Measurements from ENCODE around the gene MRPL27.

The MRPL27 gene

DNA sequence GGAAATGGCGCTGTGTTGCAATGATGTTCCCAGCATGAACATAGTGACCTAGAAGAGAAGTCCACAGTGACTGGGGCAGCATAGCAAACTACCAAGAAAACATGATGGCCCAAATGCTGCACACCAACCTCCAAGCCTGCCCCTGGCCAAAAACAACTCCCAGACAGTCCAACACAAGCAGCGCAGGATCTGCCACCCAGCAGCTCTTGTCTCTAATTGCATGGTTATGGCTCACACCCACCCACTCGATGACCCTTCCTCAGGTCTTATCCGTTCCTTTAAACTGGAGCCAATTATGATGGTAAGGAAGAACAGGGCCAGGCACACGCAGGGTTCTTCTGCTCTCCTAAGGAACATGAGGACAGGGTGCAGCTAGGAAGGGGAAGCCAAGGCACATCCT is 2.9 kb downstream of the MRPL27 start:
- TF ChIP-seq GATA2 (IDR thresholded peaks at IDR 0.05; ENCODE audit: low read depth, low read length) (no peak), GATA3 (IDR thresholded peaks at IDR 0.05; ENCODE audit: low read depth, low read length) (no peak)

DNA sequence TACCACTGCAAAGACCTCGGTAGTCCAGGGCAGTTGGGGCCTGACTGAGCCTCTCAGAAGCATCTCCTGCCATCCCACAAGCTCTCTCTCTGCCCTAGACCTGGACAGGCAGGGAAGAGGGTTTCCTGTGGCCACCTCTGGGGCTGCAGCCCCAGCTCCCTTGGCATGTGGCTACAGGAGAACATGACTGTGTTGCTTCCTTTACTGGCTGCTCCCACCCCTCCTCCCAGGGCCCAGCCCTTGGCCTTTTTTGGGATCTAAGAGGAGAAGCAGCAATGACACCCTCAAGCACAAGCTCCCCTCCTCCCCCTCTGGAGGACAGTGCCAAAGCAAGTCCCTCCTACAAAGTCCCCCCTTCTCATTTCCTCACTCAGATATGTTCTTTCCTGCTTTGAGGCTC is 5.6 kb downstream of the MRPL27 start:
- TF ChIP-seq GATA2 (IDR thresholded peaks at IDR 0.05; ENCODE audit: low read depth, low read length) (no peak), GATA3 (IDR thresholded peaks at IDR 0.05; ENCODE audit: low read depth, low read length) (no peak)

DNA sequence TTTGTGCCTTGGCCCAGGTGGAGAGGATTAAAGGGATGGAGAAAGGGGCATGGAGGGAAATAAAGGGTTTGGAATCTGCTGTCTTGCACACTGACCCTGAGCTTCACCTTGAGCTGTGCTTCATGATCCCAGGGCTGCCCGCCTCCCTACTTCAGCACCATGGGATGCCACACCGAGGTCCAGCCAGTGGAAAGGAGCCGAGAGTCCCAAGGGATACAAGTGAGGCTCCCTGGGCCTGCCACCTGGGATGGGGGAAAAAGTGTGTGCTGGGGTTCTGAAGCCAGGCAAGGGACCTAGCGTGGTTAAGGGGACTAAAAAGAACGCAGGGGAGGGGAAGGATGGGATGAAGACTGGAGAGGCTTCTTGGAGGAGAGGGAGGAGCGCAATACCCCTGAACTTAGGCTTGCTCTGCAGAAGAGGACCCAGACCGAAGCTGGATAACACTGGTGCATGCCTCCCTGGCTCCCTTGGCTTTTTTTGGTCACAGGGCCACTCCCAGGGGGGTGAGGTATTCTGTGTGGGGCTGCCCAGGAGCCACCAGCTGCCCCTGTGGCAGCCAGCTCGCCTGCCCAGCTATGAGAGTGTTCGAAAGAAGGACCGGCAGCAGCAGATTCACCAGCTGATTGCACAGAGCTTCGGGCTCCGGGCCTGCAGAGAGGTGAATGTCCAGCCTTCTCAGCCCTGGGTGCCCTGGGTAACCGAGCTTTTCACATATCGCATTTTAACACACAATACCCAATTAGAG is 7.2 kb downstream of the MRPL27 start:
- TF ChIP-seq GATA2 (IDR thresholded peaks at IDR 0.05; ENCODE audit: low read depth, low read length) (no peak), GATA3 (IDR thresholded peaks at IDR 0.05; ENCODE audit: low read depth, low read length) (no peak)

DNA sequence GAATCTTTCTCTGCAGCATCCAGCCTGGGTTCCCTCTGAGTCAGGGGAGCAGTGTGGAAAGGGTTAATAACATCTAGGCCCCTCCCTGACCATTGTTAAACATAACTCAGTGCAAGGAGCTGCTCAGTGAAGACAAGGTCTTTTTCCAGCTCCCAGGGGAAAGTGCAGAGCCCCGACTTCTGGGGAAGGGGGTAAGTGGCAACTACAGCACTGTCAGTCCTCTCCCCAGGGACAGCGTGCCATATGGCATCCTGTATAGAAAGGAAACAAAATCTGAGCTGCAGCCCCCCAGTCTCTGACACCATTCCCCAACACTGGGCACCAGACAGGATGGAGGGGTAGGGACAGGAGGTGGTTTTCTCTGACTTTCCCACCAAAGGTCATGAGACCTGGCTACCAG is 7.8 kb downstream of the MRPL27 start:
- no peak for TF ChIP-seq GATA2 (IDR thresholded peaks at IDR 0.05; ENCODE audit: low read depth, low read length)

DNA sequence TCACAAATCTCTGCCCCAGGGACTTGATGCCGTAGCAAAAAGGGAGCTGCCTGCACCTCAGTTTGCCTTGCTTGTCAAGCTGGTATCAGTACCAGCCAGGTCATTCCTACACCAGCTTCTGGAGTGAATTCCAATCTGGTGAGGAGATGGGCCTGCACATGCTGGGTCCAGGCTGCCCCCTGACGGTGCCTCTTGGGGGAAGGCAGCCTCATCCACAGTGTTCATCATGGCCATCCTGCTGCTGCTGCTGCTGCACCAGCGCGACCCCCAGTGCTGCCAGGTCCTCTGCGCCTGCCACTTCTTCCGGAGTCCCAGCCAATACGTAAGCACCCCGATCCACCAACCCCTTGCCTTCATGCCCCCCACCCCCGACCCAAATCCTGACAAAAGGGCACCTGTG is 8.3 kb downstream of the MRPL27 start:
- TF ChIP-seq GATA3 (IDR thresholded peaks at IDR 0.05; ENCODE audit: low read depth, low read length) (no peak), GATA2 (IDR thresholded peaks at IDR 0.05; ENCODE audit: low read depth, low read length) (no peak)

DNA sequence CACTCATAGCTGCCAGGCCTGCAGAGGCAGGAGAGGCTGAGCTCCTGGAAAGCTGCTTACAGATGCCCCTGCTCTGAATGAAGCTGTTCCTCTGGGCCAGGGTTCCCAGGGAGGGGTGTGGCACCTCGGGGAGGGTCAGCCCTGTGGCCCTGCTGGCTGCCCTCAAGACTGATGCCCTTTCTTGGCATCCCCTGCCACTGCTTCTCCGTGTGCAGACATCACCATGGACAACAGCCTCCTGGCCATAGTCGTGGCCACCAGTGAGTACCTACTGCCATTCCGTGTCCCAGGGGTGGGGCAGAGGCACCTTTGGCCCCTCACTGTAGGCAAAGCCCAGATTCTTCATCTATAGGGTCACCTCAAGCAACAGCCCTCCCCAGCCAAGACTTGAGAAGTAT is 8.9 kb downstream of the MRPL27 start:
- TF ChIP-seq GATA2 (IDR thresholded peaks at IDR 0.05; ENCODE audit: low read depth, low read length) (no peak), GATA3 (IDR thresholded peaks at IDR 0.05; ENCODE audit: low read depth, low read length) (no peak)

DNA sequence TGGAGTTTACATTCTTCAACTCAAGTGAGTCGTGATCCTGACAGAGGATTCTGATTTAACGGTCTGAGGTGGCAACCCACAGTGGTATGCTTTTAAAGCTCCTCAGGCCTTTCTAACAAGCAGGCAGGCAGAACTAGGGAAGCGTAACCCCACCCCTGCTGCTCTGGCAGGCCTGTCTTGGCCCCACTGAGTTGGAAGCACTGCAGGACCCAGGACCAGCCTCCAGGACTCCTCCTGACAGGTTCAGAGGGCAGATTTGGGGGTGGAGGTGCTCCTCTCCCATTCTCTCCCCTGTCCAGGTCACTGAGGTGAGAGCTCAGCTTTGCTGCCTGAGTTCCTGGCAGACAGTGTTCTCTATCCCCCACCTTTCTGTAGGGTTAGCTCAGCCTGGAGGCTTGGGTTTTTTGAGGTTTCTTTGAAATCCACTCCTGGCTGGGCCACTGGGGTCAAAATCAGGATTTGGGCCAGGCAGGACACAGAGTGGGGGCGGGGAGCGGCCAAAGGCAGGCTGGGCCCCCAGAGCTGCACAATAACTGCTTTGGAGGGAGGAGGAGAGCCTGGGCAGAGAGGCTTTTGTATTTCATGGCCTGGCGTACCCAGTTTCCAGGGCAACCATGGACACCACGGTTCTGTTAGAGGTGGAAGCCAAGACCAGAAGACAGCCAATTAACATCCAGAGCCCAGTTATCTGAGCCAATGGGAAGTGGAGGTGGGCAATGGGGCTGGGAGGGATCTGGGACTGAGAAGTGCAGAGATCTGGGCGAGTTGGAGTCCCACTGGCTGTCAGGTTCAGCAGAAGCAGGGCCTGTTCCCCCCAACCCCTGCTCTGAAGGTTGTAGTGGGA is 9.5 kb downstream of the MRPL27 start:
- TF ChIP-seq GATA3 (IDR thresholded peaks at IDR 0.05; ENCODE audit: low read depth, low read length) (no peak), GATA2 (IDR thresholded peaks at IDR 0.05; ENCODE audit: low read depth, low read length) (no peak)

DNA sequence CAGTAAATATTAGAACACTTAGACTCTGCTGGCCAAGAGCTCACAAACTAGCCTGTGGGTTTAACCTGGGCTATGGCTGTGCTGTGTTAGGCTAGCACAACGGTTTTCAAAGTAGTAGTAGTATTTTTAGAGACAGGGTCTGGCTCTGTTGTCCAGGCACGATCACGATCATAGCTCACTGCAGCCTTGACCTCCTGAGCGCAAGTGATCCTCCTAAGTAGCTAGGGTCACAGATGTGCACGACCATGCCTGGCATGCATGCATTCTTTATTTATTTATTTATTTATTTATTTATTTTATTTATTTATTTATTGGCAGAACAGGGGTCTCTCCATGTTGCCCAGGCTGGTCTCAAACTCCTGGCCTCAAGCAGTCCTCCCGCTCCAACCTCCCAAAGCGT is 10.3 kb downstream of the MRPL27 start:
- TF ChIP-seq GATA2 (IDR thresholded peaks at IDR 0.05; ENCODE audit: low read depth, low read length) = no peak
- no peak for TF ChIP-seq GATA3 (IDR thresholded peaks at IDR 0.05; ENCODE audit: low read depth, low read length)

DNA sequence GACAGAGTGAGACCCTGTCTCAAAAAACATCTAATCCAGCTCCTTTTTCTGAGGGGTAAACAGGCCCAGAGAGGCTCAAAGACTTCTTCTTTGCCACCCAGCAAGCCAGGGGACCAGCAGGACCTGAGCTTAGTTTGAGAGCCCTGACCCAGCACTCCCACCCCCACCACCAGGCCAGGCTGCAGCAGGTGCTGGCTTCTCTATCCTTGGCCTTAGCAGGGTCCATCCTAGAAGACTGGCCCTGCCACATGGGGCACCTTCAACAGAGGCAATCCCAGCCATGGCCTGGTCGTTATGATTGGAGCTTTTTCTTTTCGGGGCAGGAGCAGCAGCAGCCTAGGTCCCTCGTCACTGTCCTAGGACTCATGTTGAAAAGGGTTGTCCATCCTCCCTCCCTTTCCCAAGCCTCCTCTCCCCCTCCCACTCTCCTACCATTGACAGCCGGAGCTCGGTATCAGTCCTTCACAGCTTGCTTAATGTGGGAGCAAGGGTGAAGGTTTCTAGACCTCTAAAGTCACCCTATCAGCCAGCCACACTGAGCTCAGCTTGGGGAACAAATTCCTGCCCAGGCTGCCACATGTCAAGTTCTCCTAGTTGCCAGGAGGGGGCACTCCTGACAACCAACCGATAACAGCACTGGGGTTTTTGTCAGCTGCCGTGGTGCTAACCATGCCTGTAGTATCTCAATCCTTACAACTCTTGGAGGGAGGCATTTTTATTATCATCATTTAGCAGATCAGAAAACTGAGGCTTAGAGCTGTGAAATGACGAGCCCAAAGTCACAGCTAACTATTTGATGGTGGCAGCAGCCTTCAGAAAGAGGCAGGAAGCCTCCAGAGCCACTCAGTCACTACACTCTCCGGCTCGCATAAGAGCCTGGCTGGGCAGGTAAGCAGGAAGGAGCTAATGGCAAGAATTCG is 11.2 kb downstream of the MRPL27 start:
- no peak for TF ChIP-seq GATA2 (IDR thresholded peaks at IDR 0.05; ENCODE audit: low read depth, low read length)
- no peak for TF ChIP-seq GATA3 (IDR thresholded peaks at IDR 0.05; ENCODE audit: low read depth, low read length)

DNA sequence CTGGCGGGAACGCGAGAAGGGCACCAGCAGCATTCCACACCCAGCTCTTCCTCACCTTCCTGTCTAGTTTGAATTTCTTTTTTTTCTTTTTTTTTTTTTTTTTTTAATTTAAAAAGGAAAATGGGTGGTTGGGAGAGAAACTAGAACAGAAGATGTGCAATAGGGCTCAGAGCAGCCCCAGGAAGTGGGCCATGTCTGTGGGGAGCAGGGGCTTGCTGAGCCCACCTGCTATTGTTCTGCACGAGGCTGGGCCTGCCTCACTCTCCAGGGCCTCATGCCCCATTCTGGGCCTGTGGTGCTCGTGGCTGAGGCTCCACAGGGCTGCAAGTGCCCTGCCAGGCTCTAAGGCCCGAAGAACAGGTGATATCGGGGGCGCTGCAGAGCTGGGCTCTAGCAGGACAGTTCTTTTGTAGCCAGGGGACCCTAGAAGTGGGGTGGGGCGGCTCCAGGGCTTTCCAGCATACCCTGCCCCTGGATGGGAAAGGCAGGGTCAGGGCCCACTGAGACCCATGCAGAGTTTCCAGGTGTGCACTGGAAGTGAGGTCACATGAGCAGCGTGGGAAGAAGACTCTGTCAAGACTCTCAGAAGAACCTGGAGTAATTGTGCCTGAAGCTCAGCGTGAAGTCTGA is 12.4 kb downstream of the MRPL27 start:
- TF ChIP-seq GATA2 (IDR thresholded peaks at IDR 0.05; ENCODE audit: low read depth, low read length) (no peak), GATA3 (IDR thresholded peaks at IDR 0.05; ENCODE audit: low read depth, low read length) (no peak)

DNA sequence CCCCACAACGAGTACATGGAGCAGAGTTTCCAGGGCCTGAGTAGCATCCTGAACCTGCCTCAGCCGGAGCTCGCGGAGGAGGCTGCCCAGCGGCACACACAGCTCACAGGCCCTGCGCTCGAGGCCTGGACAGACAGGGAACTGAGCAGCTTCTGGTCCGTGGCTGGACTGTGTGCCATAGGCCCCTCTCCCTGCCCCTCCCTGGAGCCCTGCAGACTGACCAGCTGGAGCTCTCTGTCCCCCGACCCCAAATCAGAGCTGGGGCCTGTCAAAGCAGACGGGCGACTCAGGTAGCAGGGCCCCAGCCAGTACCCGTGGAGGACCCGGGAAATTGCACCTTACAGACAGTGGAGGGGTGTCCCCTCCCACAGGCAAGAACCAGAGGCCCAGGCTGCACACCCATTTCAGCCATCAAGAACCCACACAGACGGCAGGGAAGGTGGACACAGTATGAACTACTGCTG is 13.0 kb downstream of the MRPL27 start:
- TF ChIP-seq GATA3 (IDR thresholded peaks at IDR 0.05; ENCODE audit: low read depth, low read length) = no peak
- TF ChIP-seq GATA2 (IDR thresholded peaks at IDR 0.05; ENCODE audit: low read depth, low read length) = no peak

DNA sequence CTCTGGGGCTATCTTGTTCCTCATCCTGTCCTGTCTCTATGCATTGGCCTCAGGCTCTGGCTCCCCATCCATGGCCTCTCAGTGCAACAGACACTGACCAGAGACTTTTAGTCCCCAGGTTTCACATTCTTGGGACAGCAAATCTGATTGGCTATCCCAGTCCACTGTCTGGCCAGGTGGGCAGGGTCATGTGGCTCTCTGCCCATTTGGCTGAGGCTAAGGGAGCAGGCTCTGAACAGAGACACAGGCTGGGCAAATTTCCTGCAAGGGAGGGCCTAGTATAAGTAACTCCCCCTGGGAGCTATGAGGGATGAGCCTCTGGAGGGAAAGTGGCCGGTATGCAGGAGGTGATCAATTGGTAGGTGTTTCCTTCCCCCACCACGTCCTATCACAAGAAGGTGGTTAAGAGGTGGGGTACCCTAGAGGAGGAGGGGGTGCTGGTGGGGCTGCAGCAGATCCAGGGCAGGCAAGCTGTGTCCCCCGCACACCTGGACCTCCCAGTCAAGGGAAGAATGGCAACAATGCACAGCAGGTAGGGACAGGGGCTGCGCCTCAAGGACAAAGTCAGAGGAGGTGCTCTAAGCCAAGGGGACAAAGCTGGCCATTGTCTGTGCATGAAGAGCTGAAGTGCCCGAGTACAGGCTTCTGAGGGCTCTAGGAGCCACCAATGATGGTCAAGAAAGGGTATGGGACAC is 13.8 kb downstream of the MRPL27 start:
- no peak for TF ChIP-seq GATA2 (IDR thresholded peaks at IDR 0.05; ENCODE audit: low read depth, low read length)
- no peak for TF ChIP-seq GATA3 (IDR thresholded peaks at IDR 0.05; ENCODE audit: low read depth, low read length)

DNA sequence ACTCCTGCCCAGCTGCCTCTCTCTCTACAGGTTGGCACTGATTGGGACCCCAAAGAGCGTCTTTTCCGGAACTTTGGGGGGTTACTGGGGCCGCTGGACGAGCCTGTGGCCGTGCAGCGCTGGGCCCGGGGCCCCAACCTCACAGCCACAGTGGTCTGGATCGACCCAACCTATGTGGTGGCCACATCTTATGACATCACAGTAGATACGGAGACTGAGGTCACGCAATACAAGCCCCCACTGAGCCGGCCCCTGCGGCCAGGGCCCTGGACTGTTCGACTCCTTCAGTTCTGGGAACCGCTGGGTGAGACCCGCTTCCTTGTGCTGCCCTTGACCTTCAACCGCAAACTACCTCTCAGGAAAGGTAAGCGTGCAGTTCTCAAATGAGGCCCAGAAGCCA is 14.8 kb downstream of the MRPL27 start:
- TF ChIP-seq GATA2 (IDR thresholded peaks at IDR 0.05; ENCODE audit: low read depth, low read length) (no peak), GATA3 (IDR thresholded peaks at IDR 0.05; ENCODE audit: low read depth, low read length) (no peak)
